ENCODE data around the gene SPRED2.

The SPRED2 gene

DNA sequence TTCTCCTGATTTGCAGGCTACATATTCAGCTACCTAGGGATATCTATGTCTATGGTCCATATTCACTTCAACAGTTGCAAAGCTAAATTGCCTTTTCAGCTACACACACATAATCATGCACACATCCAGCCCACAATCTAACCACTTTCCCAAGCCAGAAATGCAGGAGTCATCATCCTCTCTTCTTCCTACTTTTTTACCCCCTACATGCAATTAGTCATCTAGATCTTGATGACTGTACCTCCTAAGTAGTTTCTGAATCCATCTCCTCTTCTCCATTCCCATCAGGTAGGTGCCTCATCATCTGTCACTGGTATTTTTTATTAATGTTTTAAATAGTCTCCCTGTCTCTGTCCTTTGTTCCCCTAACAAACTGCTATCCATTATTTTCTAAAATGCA, 23.7 kb upstream of the SPRED2 start:
- H3K27ac ChIP-seq (replicated peaks), result no peak overlapping the region
- no peaks in the 10 kb centered on the region for H3K27me3 ChIP-seq (ENCODE audit: insufficient read depth, poor library complexity, severe bottlenecking)
- H3K4me3 ChIP-seq (replicated peaks; ENCODE audit: insufficient read depth, low read length), result no peak overlapping the region
- no peak for TF ChIP-seq GABPA (IDR thresholded peaks at IDR 0.05; ENCODE audit: low read depth)
- TF ChIP-seq, protein P1, sequence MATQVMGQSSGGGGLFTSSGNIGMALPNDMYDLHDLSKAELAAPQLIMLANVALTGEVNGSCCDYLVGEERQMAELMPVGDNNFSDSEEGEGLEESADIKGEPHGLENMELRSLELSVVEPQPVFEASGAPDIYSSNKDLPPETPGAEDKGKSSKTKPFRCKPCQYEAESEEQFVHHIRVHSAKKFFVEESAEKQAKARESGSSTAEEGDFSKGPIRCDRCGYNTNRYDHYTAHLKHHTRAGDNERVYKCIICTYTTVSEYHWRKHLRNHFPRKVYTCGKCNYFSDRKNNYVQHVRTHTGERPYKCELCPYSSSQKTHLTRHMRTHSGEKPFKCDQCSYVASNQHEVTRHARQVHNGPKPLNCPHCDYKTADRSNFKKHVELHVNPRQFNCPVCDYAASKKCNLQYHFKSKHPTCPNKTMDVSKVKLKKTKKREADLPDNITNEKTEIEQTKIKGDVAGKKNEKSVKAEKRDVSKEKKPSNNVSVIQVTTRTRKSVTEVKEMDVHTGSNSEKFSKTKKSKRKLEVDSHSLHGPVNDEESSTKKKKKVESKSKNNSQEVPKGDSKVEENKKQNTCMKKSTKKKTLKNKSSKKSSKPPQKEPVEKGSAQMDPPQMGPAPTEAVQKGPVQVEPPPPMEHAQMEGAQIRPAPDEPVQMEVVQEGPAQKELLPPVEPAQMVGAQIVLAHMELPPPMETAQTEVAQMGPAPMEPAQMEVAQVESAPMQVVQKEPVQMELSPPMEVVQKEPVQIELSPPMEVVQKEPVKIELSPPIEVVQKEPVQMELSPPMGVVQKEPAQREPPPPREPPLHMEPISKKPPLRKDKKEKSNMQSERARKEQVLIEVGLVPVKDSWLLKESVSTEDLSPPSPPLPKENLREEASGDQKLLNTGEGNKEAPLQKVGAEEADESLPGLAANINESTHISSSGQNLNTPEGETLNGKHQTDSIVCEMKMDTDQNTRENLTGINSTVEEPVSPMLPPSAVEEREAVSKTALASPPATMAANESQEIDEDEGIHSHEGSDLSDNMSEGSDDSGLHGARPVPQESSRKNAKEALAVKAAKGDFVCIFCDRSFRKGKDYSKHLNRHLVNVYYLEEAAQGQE (IDR thresholded peaks at IDR 0.05; ENCODE audit: insufficient replicate concordance, low read depth), result no peak
- TF ChIP-seq POLR2AphosphoS5 (IDR thresholded peaks at IDR 0.05; ENCODE audit: low read depth), result no peak
- TF ChIP-seq SPI1 (IDR thresholded peaks at IDR 0.05; ENCODE audit: borderline replicate concordance, low read depth), result no peak
- TF ChIP-seq, protein P2, sequence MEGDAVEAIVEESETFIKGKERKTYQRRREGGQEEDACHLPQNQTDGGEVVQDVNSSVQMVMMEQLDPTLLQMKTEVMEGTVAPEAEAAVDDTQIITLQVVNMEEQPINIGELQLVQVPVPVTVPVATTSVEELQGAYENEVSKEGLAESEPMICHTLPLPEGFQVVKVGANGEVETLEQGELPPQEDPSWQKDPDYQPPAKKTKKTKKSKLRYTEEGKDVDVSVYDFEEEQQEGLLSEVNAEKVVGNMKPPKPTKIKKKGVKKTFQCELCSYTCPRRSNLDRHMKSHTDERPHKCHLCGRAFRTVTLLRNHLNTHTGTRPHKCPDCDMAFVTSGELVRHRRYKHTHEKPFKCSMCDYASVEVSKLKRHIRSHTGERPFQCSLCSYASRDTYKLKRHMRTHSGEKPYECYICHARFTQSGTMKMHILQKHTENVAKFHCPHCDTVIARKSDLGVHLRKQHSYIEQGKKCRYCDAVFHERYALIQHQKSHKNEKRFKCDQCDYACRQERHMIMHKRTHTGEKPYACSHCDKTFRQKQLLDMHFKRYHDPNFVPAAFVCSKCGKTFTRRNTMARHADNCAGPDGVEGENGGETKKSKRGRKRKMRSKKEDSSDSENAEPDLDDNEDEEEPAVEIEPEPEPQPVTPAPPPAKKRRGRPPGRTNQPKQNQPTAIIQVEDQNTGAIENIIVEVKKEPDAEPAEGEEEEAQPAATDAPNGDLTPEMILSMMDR (IDR thresholded peaks at IDR 0.05; ENCODE audit: insufficient read depth, low read length), result no peak
- no peak for DNase-seq (ENCODE audit: low read depth in 1 of 2, low spot score in 1 of 2)

DNA sequence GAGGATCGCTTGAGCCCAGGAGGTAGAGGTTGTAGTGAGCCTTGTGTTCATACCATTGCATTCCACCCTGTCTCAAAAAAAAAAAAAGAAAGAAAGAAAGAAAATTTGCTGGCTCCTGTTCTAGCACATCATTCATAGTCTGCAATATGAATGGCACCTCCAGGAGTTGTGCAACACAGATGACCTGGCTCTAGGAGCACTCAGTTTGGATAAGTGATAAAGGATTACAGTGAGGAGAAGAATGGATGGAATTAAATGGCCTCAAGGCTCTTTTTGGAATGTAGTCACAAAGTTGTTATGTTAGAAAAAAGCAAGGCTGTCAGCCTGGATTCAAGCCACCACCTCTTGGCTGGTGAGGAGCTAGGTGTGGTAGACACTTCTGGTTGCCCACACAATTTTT, 21.5 kb upstream of the SPRED2 start:
- H3K27ac ChIP-seq (replicated peaks), result no peak overlapping the region
- TF ChIP-seq POLR2AphosphoS5 (IDR thresholded peaks at IDR 0.05; ENCODE audit: low read depth), result no peak
- TF ChIP-seq, protein P2 (IDR thresholded peaks at IDR 0.05; ENCODE audit: insufficient read depth, low read length), result no peak
- TF ChIP-seq GABPA (IDR thresholded peaks at IDR 0.05; ENCODE audit: low read depth), result no peak
- TF ChIP-seq SPI1 (IDR thresholded peaks at IDR 0.05; ENCODE audit: borderline replicate concordance, low read depth), result no peak
- TF ChIP-seq, protein P1 (IDR thresholded peaks at IDR 0.05; ENCODE audit: insufficient replicate concordance, low read depth), result no peak
- no peaks in the 10 kb centered on the region for H3K27me3 ChIP-seq (ENCODE audit: insufficient read depth, poor library complexity, severe bottlenecking)
- DNase-seq (ENCODE audit: low read depth in 1 of 2, low spot score in 1 of 2), result no peak
- no peak overlapping the region for H3K4me3 ChIP-seq (replicated peaks; ENCODE audit: insufficient read depth, low read length)

DNA sequence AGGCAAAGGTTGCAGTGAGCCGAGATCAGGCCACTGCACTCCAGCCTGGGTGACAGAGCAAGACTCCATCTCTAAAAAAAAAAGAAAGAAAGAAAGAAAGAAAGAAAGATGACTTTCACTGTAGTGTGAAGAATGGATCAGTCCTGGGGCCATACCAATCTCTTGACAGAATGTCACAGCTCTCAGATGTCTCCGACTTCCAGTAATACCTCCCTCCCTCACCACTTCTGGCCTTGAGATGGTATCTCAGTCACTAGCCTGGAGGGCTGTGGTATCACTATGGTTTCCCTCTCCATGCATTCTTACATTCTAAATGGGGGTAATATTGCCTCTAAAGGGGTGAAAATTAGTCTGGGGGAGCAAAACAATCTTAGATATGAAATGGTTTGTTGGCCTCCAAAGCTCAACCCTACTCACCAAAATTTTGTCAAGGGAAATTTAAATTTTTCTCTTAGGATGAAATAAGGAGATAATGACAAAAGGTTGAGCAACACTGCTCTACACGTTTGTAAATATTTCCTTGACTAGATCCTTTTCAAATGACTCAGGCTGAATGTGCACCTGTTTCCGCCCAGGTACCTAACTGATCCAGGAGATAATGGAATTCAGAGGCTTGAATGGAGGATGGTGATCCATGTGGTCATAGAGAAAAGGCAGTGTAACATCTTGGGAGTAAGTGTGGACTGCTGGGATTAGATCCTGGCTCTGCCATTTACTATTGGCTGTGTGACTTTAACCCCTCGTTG, 19.9 kb upstream of the SPRED2 start:
- Histone ChIP-seq H3K27ac (replicated peaks) (no peak overlapping the region), H3K4me3 (replicated peaks; ENCODE audit: insufficient read depth, low read length) (no peak overlapping the region), H3K27me3 (ENCODE audit: insufficient read depth, poor library complexity, severe bottlenecking) (no peaks in the 10 kb centered on the region)
- no peak for DNase-seq (ENCODE audit: low read depth in 1 of 2, low spot score in 1 of 2)
- TF ChIP-seq, protein P2 (IDR thresholded peaks at IDR 0.05; ENCODE audit: insufficient read depth, low read length), result no peak
- TF ChIP-seq GABPA (IDR thresholded peaks at IDR 0.05; ENCODE audit: low read depth), result no peak
- no peak for TF ChIP-seq POLR2AphosphoS5 (IDR thresholded peaks at IDR 0.05; ENCODE audit: low read depth)
- no peak for TF ChIP-seq SPI1 (IDR thresholded peaks at IDR 0.05; ENCODE audit: borderline replicate concordance, low read depth)
- TF ChIP-seq, protein P1 (IDR thresholded peaks at IDR 0.05; ENCODE audit: insufficient replicate concordance, low read depth), result no peak
